Uterus (tissue), 2 donors: ENCODE measurements around the gene OR9A2.

Experiments used
- CTCF ChIP-seq, 4 experiments: fragments of 200-600 bp in 2 of 4; fragments of 450-650 bp in 2 of 4; sonication (generic) in 2 of 4; IDR thresholded peaks; one replicate each; pipeline ENCODE4 v1.5.1; 2016 to 2019; ENCODE audit warnings: antibody characterized with exemption in 4 of 4, mild to moderate bottlenecking in 2 of 4, moderate library complexity in 1 of 4
- POLR2A ChIP-seq, 2 donors: fragments of 450-650 bp; IDR thresholded peaks; one replicate each; pipeline ENCODE4 v1.6.1; 2016; ENCODE audit warnings: antibody characterized with exemption in 2 of 2, mild to moderate bottlenecking in 1 of 2, moderate library complexity in 1 of 2

- TF ChIP-seq POLR2A (IDR thresholded peaks at IDR 0.05) (no peak), CTCF (IDR thresholded peaks at IDR 0.05) (no peak)
Measured at GRCh38 chr7:143038635-143039034, 11.7 kb upstream of the OR9A2 start.
